ENCODE measurements around the gene CD9. TPM values are rescaled to one million over a fixed set of nuclear protein-coding genes. Genes with fewer than 3 reads are reported as not detected.

CD9 gene
- total RNA-seq, 2 donors from 2014 or later, result 6.1 to 8.4 TPM

- Mint-ChIP-seq H3K9me3 (no peaks in the 10 kb centered on the region), H3K27me3 (ENCODE audit: low read depth) (no peaks in the 10 kb centered on the region), H3K36me3 (ENCODE audit: insufficient read depth in 2 of 2) (no peaks in the 10 kb centered on the region), H3K4me1 (ENCODE audit: low read depth) (peaks cover 37% of the 10 kb centered on the region), H3K27ac (peak overlapping the region; percentile 86), H3K4me3 (peak overlapping the region; percentile 66 to 73)
- DNase-seq (peak; percentile 82 to 83), ATAC-seq (replicated peaks in 1 of 2) (peak; percentile 94 to 97)
These were observed 32.6 kb upstream of the CD9 start for GRCh38 chr12:6167327-6168280.

GRCh38 chr12:6171409-6172015 lies 28.7 kb upstream of the CD9 start:
- no peak overlapping the region for H3K4me3 Mint-ChIP-seq
- no peaks in the 10 kb centered on the region for H3K9me3 Mint-ChIP-seq
- DNase-seq, result no peak
- peaks cover 36% of the 10 kb centered on the region for H3K4me1 Mint-ChIP-seq (ENCODE audit: low read depth)
- ATAC-seq (replicated peaks in 1 of 2), result no peak
- H3K36me3 Mint-ChIP-seq (ENCODE audit: insufficient read depth in 2 of 2), result no peaks in the 10 kb centered on the region
- H3K27me3 Mint-ChIP-seq (ENCODE audit: low read depth), result no peaks in the 10 kb centered on the region
- no peak overlapping the region for H3K27ac Mint-ChIP-seq

- Mint-ChIP-seq H3K9me3 (no peaks in the 10 kb centered on the region), H3K4me1 (ENCODE audit: low read depth) (peaks cover 30% of the 10 kb centered on the region), H3K36me3 (ENCODE audit: insufficient read depth in 2 of 2) (no peaks in the 10 kb centered on the region), H3K27me3 (ENCODE audit: low read depth) (no peaks in the 10 kb centered on the region), H3K27ac (no peak overlapping the region), H3K4me3 (no peak overlapping the region)
- DNase-seq, result no peak
- ATAC-seq (replicated peaks in 1 of 2), result no peak
These were observed 28.1 kb upstream of the CD9 start for GRCh38 chr12:6172086-6172485.

- Mint-ChIP-seq H3K36me3 (ENCODE audit: insufficient read depth in 2 of 2) (no peaks in the 10 kb centered on the region), H3K4me3 (no peak overlapping the region), H3K27ac (no peak overlapping the region), H3K27me3 (ENCODE audit: low read depth) (no peaks in the 10 kb centered on the region), H3K9me3 (no peaks in the 10 kb centered on the region), H3K4me1 (ENCODE audit: low read depth) (peaks cover 22% of the 10 kb centered on the region)
- DNase-seq (no peak), ATAC-seq (replicated peaks in 1 of 2) (no peak)
These were observed 27.3 kb upstream of the CD9 start for GRCh38 chr12:6172862-6173261.

GRCh38 chr12:6177642-6178358 lies 22.4 kb upstream of the CD9 start:
- Mint-ChIP-seq H3K36me3 (ENCODE audit: insufficient read depth in 2 of 2) (no peaks in the 10 kb centered on the region), H3K4me3 (no peak overlapping the region), H3K27ac (no peak overlapping the region), H3K27me3 (ENCODE audit: low read depth) (no peaks in the 10 kb centered on the region), H3K9me3 (no peaks in the 10 kb centered on the region), H3K4me1 (ENCODE audit: low read depth) (no peaks in the 10 kb centered on the region)
- DNase-seq (no peak), ATAC-seq (replicated peaks in 1 of 2) (no peak)

- no peaks in the 10 kb centered on the region for H3K36me3 Mint-ChIP-seq (ENCODE audit: insufficient read depth in 2 of 2)
- no peaks in the 10 kb centered on the region for H3K4me1 Mint-ChIP-seq (ENCODE audit: low read depth)
- no peak for ATAC-seq (replicated peaks in 1 of 2)
- DNase-seq, result no peak
- H3K27ac Mint-ChIP-seq, result no peak overlapping the region
- H3K27me3 Mint-ChIP-seq (ENCODE audit: low read depth), result no peaks in the 10 kb centered on the region
- H3K9me3 Mint-ChIP-seq, result no peaks in the 10 kb centered on the region
- no peak overlapping the region for H3K4me3 Mint-ChIP-seq
These were observed 21.0 kb upstream of the CD9 start for GRCh38 chr12:6178981-6179761.

- Mint-ChIP-seq H3K27me3 (ENCODE audit: low read depth) (no peaks in the 10 kb centered on the region), H3K4me1 (ENCODE audit: low read depth) (no peaks in the 10 kb centered on the region), H3K36me3 (ENCODE audit: insufficient read depth in 2 of 2) (no peaks in the 10 kb centered on the region), H3K27ac (no peak overlapping the region), H3K9me3 (no peaks in the 10 kb centered on the region), H3K4me3 (no peak overlapping the region)
- DNase-seq (no peak), ATAC-seq (replicated peaks in 1 of 2) (no peak)
These were observed 19.7 kb upstream of the CD9 start for GRCh38 chr12:6180268-6181051.

GRCh38 chr12:6181166-6181565 lies 19.0 kb upstream of the CD9 start:
- Mint-ChIP-seq H3K4me1 (ENCODE audit: low read depth) (no peaks in the 10 kb centered on the region), H3K4me3 (no peak overlapping the region), H3K9me3 (no peaks in the 10 kb centered on the region), H3K27me3 (ENCODE audit: low read depth) (no peaks in the 10 kb centered on the region), H3K27ac (no peak overlapping the region), H3K36me3 (ENCODE audit: insufficient read depth in 2 of 2) (no peaks in the 10 kb centered on the region)
- ATAC-seq (replicated peaks in 1 of 2), result no peak
- DNase-seq, result no peak

GRCh38 chr12:6181583-6182278 lies 18.5 kb upstream of the CD9 start:
- ATAC-seq (replicated peaks in 1 of 2), result no peak
- H3K4me3 Mint-ChIP-seq, result no peak overlapping the region
- no peaks in the 10 kb centered on the region for H3K27me3 Mint-ChIP-seq (ENCODE audit: low read depth)

GRCh38 chr12:6182279-6182898 lies 17.8 kb upstream of the CD9 start:
- DNase-seq (no peak), ATAC-seq (replicated peaks in 1 of 2) (no peak)
- no peaks in the 10 kb centered on the region for H3K9me3 Mint-ChIP-seq
- H3K27me3 Mint-ChIP-seq (ENCODE audit: low read depth), result no peaks in the 10 kb centered on the region
- no peak overlapping the region for H3K27ac Mint-ChIP-seq
- no peak overlapping the region for H3K4me3 Mint-ChIP-seq
- H3K4me1 Mint-ChIP-seq (ENCODE audit: low read depth), result no peaks in the 10 kb centered on the region
- no peaks in the 10 kb centered on the region for H3K36me3 Mint-ChIP-seq (ENCODE audit: insufficient read depth in 2 of 2)

More at GRCh38 chr12:6181583-6182278, 18.5 kb upstream of the CD9 start:
- no peak overlapping the region for H3K27ac Mint-ChIP-seq
- H3K9me3 Mint-ChIP-seq, result no peaks in the 10 kb centered on the region
- DNase-seq, result no peak
- H3K4me1 Mint-ChIP-seq (ENCODE audit: low read depth), result no peaks in the 10 kb centered on the region
- no peaks in the 10 kb centered on the region for H3K36me3 Mint-ChIP-seq (ENCODE audit: insufficient read depth in 2 of 2)

GRCh38 chr12:6183689-6184428 lies 16.3 kb upstream of the CD9 start:
- Mint-ChIP-seq H3K27ac (no peak overlapping the region), H3K9me3 (no peaks in the 10 kb centered on the region), H3K4me1 (ENCODE audit: low read depth) (no peaks in the 10 kb centered on the region), H3K36me3 (ENCODE audit: insufficient read depth in 2 of 2) (no peaks in the 10 kb centered on the region), H3K4me3 (no peak overlapping the region), H3K27me3 (ENCODE audit: low read depth) (peaks cover 8% of the 10 kb centered on the region)
- no peak for ATAC-seq (replicated peaks in 1 of 2)
- no peak for DNase-seq

All from activated T-cell treated with anti-CD3 and anti-CD28 coated beads, Interleukin-2, amount 50 U/mL, for 72 hours (primary cell).